Stimulated activated CD8-positive, alpha-beta memory T cell treated with anti-CD3 and anti-CD28 coated beads, Interleukin-12 subunit alpha, Interleukin-12 subunit beta, amount 100 ng/mL, for 1 hour (primary cell): ENCODE results near the gene POMT2.

ENCODE experiments used
- DNase-seq: peaks from one replicate; pipeline ENCODE4 v3.0.0-alpha.2; 2020; ENCODE audit warnings: low read depth

The POMT2 gene

DNA sequence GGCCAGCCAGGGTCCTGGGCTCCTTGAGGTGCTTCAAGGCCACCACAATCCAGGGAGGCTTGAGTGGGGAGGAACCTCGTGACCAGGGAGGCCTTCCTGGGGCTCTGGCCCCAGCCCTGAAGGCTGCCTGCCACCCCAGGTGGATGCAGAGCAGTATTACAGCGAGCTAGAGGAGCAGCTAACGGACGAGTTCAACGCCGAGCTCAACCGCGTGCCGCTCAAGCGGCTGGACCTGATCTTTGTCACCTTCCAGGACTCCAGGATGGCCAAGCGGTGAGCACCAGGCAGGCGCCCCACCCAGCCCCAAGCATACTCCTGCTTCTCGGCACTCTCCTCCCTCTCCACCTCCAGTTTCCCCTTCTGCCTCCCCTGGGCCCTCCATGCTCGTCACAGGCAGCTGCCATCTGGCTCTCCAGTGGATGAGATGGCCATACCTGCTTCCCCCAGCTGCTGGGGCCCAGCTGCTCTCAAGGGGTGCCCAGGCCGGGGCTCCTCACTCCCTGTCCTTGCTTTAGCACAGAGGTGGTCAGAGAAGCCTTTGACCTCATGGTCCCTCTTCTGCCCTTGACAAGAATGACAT is 80.3 kb downstream of the POMT2 start:
- no peak for DNase-seq

DNA sequence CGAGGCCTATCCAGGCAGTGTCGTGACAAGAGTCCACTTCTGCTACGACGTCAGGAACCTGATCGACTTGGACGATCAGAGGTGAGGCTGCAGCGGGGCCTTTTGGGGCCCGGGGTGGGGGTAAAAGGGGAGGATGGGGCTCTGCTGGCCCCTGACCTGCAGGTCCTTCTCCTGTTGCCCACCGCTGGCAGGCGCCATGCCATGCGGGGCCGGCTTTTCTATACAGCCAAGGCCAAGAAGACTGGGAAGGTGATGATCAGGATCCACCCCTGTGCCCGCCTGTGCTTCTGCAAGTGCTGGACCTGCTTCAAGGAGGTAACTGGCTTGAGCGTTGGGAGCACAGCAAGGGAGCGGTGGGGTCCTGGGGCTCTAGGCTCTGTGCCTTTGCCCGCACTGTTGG is 81.3 kb downstream of the POMT2 start:
- no peak for DNase-seq

DNA sequence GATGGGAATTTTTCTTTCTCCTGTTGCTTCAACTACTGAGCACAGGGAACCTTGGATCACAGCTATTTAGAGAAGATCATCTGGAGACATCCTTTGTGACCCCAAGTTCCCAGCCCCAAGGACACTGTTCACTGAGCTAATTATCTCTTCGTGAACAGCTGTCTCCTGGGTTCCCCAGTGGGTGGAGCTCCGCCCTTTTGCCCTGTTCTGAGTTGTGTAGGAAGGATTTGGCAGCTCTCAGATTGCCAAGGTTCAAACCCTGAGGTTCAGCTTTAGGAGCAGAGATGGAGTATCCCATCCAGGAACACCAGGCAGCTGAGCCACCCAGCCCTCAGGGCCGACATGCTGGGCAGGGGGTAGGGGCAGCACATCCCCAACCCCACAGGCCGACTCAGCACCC is 81.7 kb downstream of the POMT2 start:
- no peak for DNase-seq

DNA sequence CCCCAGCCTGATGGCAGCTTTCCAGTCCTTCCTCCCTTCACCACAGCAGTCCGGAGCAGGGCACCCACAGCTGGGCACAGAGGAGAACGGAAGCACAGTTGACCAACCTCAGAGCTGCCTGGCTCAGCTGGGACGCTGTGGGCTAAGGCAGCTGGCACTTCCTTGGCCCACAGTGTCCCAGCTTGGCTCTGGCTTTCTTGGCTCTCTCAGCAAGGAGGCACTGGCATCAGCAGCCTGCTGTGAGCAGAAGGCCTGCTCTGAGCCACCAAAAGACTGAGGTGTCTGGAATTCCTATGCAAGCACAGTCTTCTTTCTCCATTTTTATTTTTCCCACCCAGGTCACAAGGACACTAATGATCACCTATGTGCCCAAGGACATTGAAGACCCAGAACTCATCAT is 82.3 kb downstream of the POMT2 start:
- DNase-seq: no peak

DNA sequence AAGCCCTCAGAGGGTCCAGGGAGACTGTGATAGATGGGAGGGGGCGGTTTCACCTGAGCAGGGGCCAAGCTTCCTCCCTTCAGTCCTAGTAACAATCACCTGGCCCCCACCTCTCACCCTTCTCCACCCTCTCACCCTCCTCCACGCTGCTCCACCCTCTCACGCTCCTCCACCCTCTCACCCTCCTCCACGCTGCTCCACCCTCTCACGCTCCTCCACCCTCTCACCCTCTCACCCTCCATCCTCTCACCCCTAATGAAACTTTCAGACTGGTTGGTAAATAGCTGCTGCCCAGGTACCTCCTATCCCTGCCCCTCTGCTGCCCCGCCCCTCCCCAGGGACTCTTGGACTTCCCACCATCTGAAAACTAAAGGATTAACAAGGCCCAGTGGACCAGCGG is 83.9 kb downstream of the POMT2 start:
- DNase-seq: no peak

DNA sequence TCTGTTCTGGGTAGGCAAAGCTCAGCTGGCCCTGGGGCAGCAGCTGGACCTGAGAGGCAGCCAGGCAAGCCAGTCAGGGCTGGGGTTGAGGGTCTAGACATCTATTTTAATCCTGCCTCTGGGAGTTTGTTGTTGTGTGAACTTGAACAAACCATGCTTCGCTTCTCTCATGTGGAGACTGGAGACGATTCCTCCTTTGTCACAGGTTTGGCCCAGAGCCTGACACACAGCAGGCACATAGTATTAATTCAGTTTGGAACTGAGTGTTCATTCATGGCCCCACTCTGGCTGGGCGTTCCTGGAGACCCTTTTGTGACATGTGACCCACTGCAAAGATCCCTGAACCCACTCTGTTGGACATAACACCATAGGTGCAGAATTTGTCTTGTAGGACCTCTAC is 89.0 kb downstream of the POMT2 start:
- no peak for DNase-seq

DNA sequence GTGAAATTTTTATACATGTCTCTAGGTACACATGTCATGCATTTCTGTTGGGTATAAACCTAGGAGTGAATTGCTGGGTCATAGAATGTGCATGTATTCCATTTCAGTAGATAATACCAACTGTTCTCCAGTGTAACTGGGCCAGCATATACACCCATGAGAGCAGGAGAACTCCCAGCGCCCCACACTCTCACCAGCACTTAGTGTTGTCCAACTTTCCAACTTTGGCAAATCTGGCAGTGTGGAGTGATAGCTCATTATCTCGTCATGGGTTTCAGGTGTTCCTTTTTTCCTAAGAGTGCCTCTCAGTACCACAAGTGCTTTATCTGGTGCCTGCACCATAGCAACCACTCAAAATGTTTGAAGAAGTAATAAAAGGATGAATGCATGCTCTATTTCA is 89.8 kb downstream of the POMT2 start:
- DNase-seq: no peak

DNA sequence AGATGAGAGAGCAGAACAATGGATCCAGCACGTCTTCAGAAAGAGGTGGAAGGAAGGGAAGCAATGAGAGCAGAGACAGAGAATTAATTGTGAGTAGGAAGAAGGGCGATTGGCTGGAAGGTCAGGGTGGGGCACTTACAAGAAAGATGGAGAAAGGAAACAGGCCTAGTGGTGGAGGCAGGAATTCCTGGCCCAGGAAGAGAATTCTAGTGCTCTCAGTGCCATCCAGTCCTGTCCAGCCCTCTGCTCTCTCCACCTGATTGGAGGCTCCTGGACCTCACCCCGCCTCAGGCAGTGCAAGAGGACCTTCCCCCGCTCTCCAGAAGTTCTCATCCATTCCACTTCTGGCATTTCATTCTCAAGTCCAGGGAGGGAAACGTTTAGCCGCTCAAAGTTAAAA is 92.6 kb downstream of the POMT2 start:
- no peak for DNase-seq

DNA sequence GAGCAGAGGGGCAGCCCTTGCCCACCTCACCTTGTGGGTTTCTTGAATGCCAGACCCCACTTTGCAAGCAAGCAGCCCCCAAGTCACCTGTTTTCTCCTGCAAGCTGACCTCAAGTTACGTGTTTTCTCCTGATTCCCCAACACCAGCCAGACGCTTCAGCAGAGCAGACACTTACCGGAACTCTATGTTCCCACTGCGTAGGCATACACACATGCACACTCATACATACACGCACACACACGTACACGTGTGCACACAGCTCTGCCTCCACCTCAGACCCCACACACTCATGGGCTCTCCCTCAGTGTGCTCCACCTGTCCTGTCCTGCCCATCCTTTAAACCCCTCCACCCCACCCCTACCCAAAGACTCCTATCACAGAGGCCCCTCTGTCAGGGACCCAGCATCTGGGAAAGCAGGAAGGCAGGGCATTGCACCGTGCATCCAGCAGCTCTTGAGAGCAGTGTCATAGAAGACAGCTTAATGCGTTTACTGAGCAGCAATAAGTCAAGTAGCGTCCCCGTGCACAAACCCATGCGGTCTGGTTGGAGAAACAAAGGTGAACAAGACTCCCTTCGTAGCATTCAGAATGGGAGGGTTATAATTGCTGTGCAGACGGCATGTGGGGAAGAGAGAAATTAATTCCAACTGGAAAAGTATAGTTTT is 94.7 kb downstream of the POMT2 start:
- no peak for DNase-seq

DNA sequence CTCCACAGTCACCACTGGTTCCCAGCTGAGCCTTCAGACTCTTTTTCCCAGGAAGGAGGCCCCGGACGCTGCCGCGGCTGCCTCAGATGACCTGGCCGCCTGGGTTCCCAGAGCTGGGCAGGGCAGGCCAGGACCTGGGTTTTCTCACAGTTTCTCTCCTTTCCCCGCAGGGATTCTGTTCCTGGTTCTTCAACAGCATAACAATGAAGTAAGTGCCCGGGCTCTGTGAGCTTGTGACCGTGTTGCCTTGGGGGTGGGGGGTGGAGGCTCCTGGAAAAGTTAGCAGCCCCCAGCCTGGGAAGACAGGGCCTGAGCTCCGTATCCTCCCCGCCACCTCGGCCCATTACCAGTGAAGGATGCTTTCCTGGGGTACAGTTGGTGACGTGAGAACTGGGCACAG is 95.4 kb downstream of the POMT2 start:
- DNase-seq: no peak
